HFFc6 (cell line): ENCODE data around the gene PIF1. TPM values are rescaled to one million over a fixed set of nuclear protein-coding genes. Genes with fewer than 3 reads are reported as not detected.
"Not testable (repeated sequence)": the region's sequence is repeated elsewhere in the genome, so short reads cannot be mapped to it uniquely, and the experiment has no call there.

Experiments used
- DNase-seq: peaks from one replicate; pipeline ENCODE4 v3.0.0-alpha.2; 2018
- H3K27ac Mint-ChIP-seq: 2 replicates; pipeline ENCODE4 v1.8.0; 2020; ENCODE audit warnings: mild to moderate bottlenecking, mixed read lengths
- H3K27me3 Mint-ChIP-seq: 2 replicates; pipeline ENCODE4 v1.8.0; 2021; ENCODE audit warnings: mild to moderate bottlenecking, moderate library complexity, mixed read lengths; ENCODE audit not compliant: insufficient read depth
- H3K36me3 Mint-ChIP-seq: 2 replicates; pipeline ENCODE4 v1.8.0; 2021; ENCODE audit warnings: low read depth, mixed read lengths
- H3K4me1 Mint-ChIP-seq: 2 replicates; pipeline ENCODE4 v1.8.0; 2020; ENCODE audit warnings: low read depth, mixed read lengths
- H3K4me3 Mint-ChIP-seq: 2 replicates; pipeline ENCODE4 v1.8.0; 2020; ENCODE audit warnings: mild to moderate bottlenecking, moderate library complexity, mixed read lengths
- H3K9me3 Mint-ChIP-seq: 2 replicates; pipeline ENCODE4 v1.8.0; 2020; ENCODE audit warnings: mild to moderate bottlenecking, mixed read lengths
- CTCF ChIP-seq: fragments of 200-600 bp; sonication (generic); IDR thresholded peaks from 2 replicates; pipeline ENCODE4 v1.5.0; 2021; ENCODE audit warnings: antibody characterized with exemption, mild to moderate bottlenecking
- total RNA-seq, 6 experiments: library from RNA; stranded (reverse); fragmentation: NEBNext Ultra II Directional; extraction: Animal tissue kit (Norgen Biotek cat#: 25700); gene quantifications; 2 replicates in 1 of 6; 3 replicates in 5 of 6; pipeline ENCODE4 v1.2.3, GENCODE V29; 2021

The PIF1 gene
- total RNA-seq, 6 experiments from 2014 or later, result 4.0 to 10.7 (median 8.4) TPM

DNA sequence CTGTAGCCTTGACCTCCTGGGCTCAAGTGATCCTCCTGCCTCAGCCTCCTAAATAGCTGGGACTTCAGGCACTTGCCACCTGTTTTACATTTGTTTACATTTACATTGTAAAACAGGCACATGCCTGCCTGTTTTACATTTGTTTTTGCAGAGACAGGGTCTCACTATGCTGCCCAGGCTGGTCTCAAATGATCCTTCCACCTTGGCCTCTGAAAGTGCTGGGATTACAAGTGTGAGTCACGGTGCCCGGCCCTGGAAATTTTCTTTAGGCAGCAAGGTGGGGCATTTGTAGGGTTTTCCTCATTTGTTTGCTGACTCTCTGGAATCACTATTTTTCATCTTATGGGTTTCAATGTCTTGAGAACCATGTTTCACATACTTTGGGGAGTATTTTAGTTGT lies 25.0 kb downstream of the PIF1 start:
- Mint-ChIP-seq H3K36me3 (no peaks in the 10 kb centered on the region), H3K9me3 (no peaks in the 10 kb centered on the region), H3K27me3 (peaks cover 3% of the 10 kb centered on the region; the same call in 1 of the 2 replicates), H3K4me1 (peaks cover 5% of the 10 kb centered on the region; the same call in 1 of the 2 replicates), H3K4me3 (no peak overlapping the region), H3K27ac (no peak overlapping the region)
- TF ChIP-seq CTCF, result no peak
- DNase-seq, result no peak

GRCh38 chr15:64798905-64799304 lies 26.5 kb downstream of the PIF1 start:
- H3K27ac Mint-ChIP-seq, H3K4me1 Mint-ChIP-seq, DNase-seq, H3K9me3 Mint-ChIP-seq, H3K4me3 Mint-ChIP-seq, H3K27me3 Mint-ChIP-seq, H3K36me3 Mint-ChIP-seq: not testable (repeated sequence)

DNA sequence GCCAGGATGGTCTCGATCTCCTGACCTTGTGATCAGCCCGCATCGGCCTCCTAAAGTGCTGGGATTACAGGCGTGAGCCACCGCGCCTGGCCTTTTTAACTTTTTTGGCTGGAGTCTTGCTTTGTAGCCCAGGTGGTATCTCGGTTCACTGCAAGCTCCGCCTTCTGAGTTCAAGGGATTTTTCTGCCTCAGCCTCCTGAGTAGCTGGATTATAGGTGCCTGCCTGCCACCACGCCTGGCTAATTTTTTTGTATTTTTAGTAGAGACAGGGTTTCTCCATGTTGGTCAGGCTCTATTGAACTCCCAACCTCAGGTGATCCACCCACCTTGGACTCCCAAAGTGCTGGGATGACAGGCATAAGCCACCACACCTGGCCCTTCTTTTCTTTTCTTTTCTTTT lies 29.5 kb downstream of the PIF1 start:
- H3K4me3 Mint-ChIP-seq, H3K9me3 Mint-ChIP-seq, H3K4me1 Mint-ChIP-seq, H3K36me3 Mint-ChIP-seq, H3K27ac Mint-ChIP-seq, DNase-seq, H3K27me3 Mint-ChIP-seq: not testable (repeated sequence)

DNA sequence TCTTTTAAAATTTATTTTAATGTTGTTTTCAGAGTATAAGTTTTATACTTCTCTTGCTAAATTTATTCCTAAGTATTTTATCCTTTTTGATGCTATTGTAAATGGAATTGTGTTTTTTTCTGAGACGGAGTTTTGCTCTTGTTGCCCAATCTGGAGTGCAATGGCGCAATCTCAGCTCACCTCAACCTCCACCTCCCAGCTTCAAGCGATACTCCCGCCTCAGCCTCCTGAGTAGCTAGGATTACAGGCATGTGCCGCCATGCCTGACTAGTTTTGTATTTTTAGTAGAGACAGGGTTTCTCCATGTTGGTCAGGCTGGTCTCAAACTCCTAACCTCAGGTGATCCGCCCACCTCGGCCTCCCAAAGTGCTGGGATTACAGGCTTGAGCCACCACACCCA lies 30.1 kb downstream of the PIF1 start:
- H3K27ac Mint-ChIP-seq, H3K4me3 Mint-ChIP-seq, H3K27me3 Mint-ChIP-seq, H3K36me3 Mint-ChIP-seq, H3K4me1 Mint-ChIP-seq, DNase-seq, H3K9me3 Mint-ChIP-seq: not testable (repeated sequence)

DNA sequence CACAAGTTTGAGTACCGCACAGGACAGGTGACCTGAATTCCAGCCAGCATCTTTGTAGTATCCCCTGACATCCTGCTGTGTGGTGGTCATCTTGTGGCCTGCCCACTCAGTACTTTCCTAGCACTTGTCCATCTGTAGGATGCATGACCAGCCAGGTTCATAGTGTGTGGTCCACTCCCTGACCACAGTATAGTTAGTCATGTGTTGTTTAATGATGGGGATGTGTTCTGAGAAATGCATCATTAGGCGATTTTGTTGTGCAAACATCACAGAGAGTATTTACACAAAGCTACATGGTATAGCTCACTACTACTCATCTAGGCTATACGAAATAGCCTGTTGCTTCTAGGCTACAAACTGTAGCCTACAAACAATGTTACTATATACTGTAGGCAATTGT lies 33.2 kb downstream of the PIF1 start:
- no peaks in the 10 kb centered on the region for H3K4me1 Mint-ChIP-seq
- H3K9me3 Mint-ChIP-seq, result no peaks in the 10 kb centered on the region
- H3K4me3 Mint-ChIP-seq, result no peak overlapping the region
- no peaks in the 10 kb centered on the region for H3K27me3 Mint-ChIP-seq
- H3K27ac Mint-ChIP-seq, result no peak overlapping the region
- TF ChIP-seq CTCF, result no peak
- DNase-seq, result peak; percentile 12
- no peaks in the 10 kb centered on the region for H3K36me3 Mint-ChIP-seq

DNA sequence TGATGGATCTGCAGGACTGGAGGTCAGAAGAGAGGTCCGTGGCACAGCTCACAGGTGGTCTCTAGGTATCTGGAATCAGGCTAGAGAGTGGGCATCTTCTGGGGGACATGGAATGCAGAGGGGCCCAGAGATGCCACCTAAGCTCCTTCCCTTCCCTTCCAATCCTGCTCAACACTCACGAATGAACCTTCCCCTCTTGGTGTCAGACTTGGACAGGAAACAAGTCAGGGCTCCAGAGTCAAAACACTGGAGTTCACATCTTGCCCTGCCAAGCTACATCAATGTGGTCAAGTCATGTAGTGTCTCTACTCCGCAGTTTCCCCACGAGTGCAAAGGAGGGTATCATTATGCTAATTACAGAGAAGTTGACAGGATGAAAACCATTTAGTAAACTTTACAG lies 34.0 kb downstream of the PIF1 start:
- no peak for DNase-seq
- no peaks in the 10 kb centered on the region for H3K27me3 Mint-ChIP-seq
- TF ChIP-seq CTCF, result no peak
- H3K9me3 Mint-ChIP-seq, result no peaks in the 10 kb centered on the region
- no peak overlapping the region for H3K27ac Mint-ChIP-seq
- H3K36me3 Mint-ChIP-seq, result no peaks in the 10 kb centered on the region
- H3K4me1 Mint-ChIP-seq, result no peaks in the 10 kb centered on the region
- H3K4me3 Mint-ChIP-seq, result no peak overlapping the region

DNA sequence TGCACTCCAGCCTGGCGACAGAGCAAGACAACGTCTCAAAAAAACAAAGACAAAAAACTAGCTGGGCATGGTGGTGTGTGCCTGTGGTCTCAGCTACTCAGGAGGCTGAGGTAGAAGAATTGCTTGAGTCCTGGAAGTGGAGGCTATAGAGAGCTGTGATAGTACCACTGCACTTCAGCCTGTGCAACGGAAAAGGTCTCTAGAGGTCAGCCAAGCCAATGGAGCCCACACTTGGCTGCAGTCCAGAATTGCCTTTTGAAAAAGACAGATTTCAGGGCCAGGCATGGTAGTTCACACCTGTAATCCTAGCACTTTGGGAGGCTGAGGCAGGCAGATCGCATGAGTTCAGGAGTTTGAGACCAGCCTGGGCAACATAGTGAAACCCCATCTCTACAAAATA lies 41.7 kb downstream of the PIF1 start:
- H3K4me3 Mint-ChIP-seq, result no peak overlapping the region
- no peak for DNase-seq
- no peak overlapping the region for H3K27ac Mint-ChIP-seq
- TF ChIP-seq CTCF, result no peak
- peaks cover 23% of the 10 kb centered on the region for H3K27me3 Mint-ChIP-seq
- H3K4me1 Mint-ChIP-seq, result no peaks in the 10 kb centered on the region
- no peaks in the 10 kb centered on the region for H3K9me3 Mint-ChIP-seq
- H3K36me3 Mint-ChIP-seq, result no peaks in the 10 kb centered on the region
